Right cardiac atrium (tissue), 5 donors: ENCODE results near the gene GPSM3. TPM values are rescaled to one million over a fixed set of nuclear protein-coding genes. Genes with fewer than 3 reads are reported as not detected.
A peak's percentile ranks its signal among the peaks of the same experiment; 100 is the strongest.

ENCODE experiments used
- ATAC-seq, 2 donors: fragments of 200-7000 bp; cut with Tn5 transposase; one replicate each; pipeline versions ENCODE4 v1.8.0 to v1.9.1; 2020; ENCODE audit warnings: moderate library complexity in 2 of 2, mild to moderate bottlenecking in 1 of 2
- DNase-seq, 3 donors: peaks; one replicate each; pipeline ENCODE4 v3.0.0-alpha.2; 2020
- H3K27ac ChIP-seq: one replicate; pipeline ENCODE4 v1.5.1; 2013; ENCODE audit warnings: mild to moderate bottlenecking, low read length, control low read depth, moderate library complexity
- H3K27me3 ChIP-seq: one replicate; pipeline ENCODE4 v1.6.1; 2013; ENCODE audit not compliant: control insufficient read depth, insufficient read depth
- H3K4me1 ChIP-seq: one replicate; pipeline ENCODE4 v1.6.1; 2013; ENCODE audit warnings: low read length; ENCODE audit not compliant: control insufficient read depth, insufficient read depth
- H3K4me3 ChIP-seq: one replicate; pipeline ENCODE4 v1.5.1; 2013; ENCODE audit warnings: low read length, control low read depth
- H3K9me3 ChIP-seq: one replicate; pipeline ENCODE4 v1.6.1; 2013; ENCODE audit warnings: low read length; ENCODE audit not compliant: control insufficient read depth
- WGBS: extraction: QIAGEN DNeasy Blood & Tissue Kit; methylation state at CpG from one replicate; pipeline ENCODE4 v1.1.7; 2013; 5-methylcytosine and 5-hydroxymethylcytosine counted together
- intact Hi-C, 4 donors: fragments of 100-400 bp; cut with DNase I; formaldehyde crosslinking; loops; one replicate each; pipeline versions ENCODE4 v1.11.0 to v1.14.0; 2022 to 2023
- polyA plus RNA-seq: library from polyadenylated mRNA; stranded (reverse); fragments of 200-250 nt; gene quantifications from one replicate; pipeline ENCODE4 v1.2.3, GENCODE V29; 2013
- total RNA-seq, 4 donors: library from RNA; stranded (reverse); fragmentation: NEBNext Ultra II Directional; extraction: Animal tissue kit (Norgen Biotek cat#: 25700); gene quantifications; one replicate each; pipeline ENCODE4 v1.2.1, GENCODE V29; 2021
- donor health status: healthy with polysubstance abuse.
- donor health status: DM: no; HTN: yes; CAD: no.
- donor health status: DM: no; HTN: no; CAD: no.
- donor health status: DM: no; HTN: yes; CAD: no; lungs with severe emphysema.
- donor health status: DM: yes; HTN: yes; CAD: no.

GPSM3 gene
- total and polyA plus RNA-seq, 5 donors = 4.0 to 9.5 (median 7.5) TPM

- H3K4me3 ChIP-seq = no peak overlapping the region
- H3K27me3 ChIP-seq = no peaks in the 10 kb centered on the region
- H3K27ac ChIP-seq = no peak overlapping the region
- H3K4me1 ChIP-seq = no peaks in the 10 kb centered on the region
- 72% methylated on average over 11 of the region's 11 CpGs for WGBS
- peak in 1 of 2 donors; percentile 6 for ATAC-seq
- peak in 2 of 3 donors; percentile 35 to 60 for DNase-seq
- intact Hi-C loops = no loop called here
- H3K9me3 ChIP-seq = no peaks in the 10 kb centered on the region
Observed at GRCh38 chr6:32168807-32169591, 23.4 kb downstream of the GPSM3 start.

- no peak overlapping the region for H3K27ac ChIP-seq
- intact Hi-C loops = no loop called here
- no peaks in the 10 kb centered on the region for H3K27me3 ChIP-seq
- 66% methylated on average over 2 of the region's 2 CpGs for WGBS
- DNase-seq = peak in 1 of 3 donors; percentile 10
- H3K4me1 ChIP-seq = no peaks in the 10 kb centered on the region
- H3K9me3 ChIP-seq = no peaks in the 10 kb centered on the region
- ATAC-seq = no peak
- H3K4me3 ChIP-seq = no peak overlapping the region
Observed at GRCh38 chr6:32168350-32168749, 24.1 kb downstream of the GPSM3 start.

- peak in 1 of 3 donors; percentile 15 for DNase-seq
- H3K27ac ChIP-seq = no peak overlapping the region
Observed at GRCh38 chr6:32167761-32168262, 24.6 kb downstream of the GPSM3 start.

GRCh38 chr6:32167154-32167760 lies 25.2 kb downstream of the GPSM3 start:
- WGBS = 77% methylated on average over 32 of the region's 32 CpGs
- no peak overlapping the region for H3K27ac ChIP-seq

More at GRCh38 chr6:32167761-32168262, 24.6 kb downstream of the GPSM3 start:
- WGBS = 35% methylated on average over 6 of the region's 6 CpGs
- Histone ChIP-seq H3K9me3 (no peaks in the 10 kb centered on the region), H3K4me3 (no peak overlapping the region), H3K4me1 (no peaks in the 10 kb centered on the region), H3K27me3 (no peaks in the 10 kb centered on the region)
- peak in 1 of 2 donors; percentile 16 for ATAC-seq
- intact Hi-C loops = no loop called here

GRCh38 chr6:32166411-32167061 lies 25.9 kb downstream of the GPSM3 start:
- Histone ChIP-seq H3K4me1 (no peaks in the 10 kb centered on the region), H3K4me3 (no peak overlapping the region), H3K27ac (no peak overlapping the region), H3K27me3 (no peaks in the 10 kb centered on the region), H3K9me3 (no peaks in the 10 kb centered on the region)
- 79% methylated on average over 30 of the region's 30 CpGs for WGBS
- DNase-seq = peak in 2 of 3 donors; percentile 61 to 70
- intact Hi-C loops = no loop called here
- no peak for ATAC-seq

More at GRCh38 chr6:32167154-32167760, 25.2 kb downstream of the GPSM3 start:
- no peaks in the 10 kb centered on the region for H3K27me3 ChIP-seq
- intact Hi-C loops = no loop called here
- H3K4me1 ChIP-seq = no peaks in the 10 kb centered on the region
- no peak overlapping the region for H3K4me3 ChIP-seq
- no peaks in the 10 kb centered on the region for H3K9me3 ChIP-seq
- DNase-seq (peak in 2 of 3 donors; percentile 53 to 58), ATAC-seq (no peak)

GRCh38 chr6:32164295-32164694 lies 28.1 kb downstream of the GPSM3 start, which contains the start of gene EGFL8:
EGFL8 (plus strand) TSS chr6:32164595; CDS start chr6:32166166, 1,571 bp downstream.
- H3K4me1 ChIP-seq = no peaks in the 10 kb centered on the region

GRCh38 chr6:32163559-32164258 lies 28.7 kb downstream of the GPSM3 start:
- DNase-seq = peak in 1 of 3 donors; percentile 66
- no peaks in the 10 kb centered on the region for H3K4me1 ChIP-seq
- intact Hi-C loops = no loop called here
- H3K27me3 ChIP-seq = no peaks in the 10 kb centered on the region
- no peak overlapping the region for H3K4me3 ChIP-seq
- WGBS = 81% methylated on average over 7 of the region's 7 CpGs
- no peaks in the 10 kb centered on the region for H3K9me3 ChIP-seq
- peak; percentile 25 to 47 for ATAC-seq
- H3K27ac ChIP-seq = no peak overlapping the region

More at GRCh38 chr6:32164295-32164694, 28.1 kb downstream of the GPSM3 start, which contains the start of gene EGFL8:
- intact Hi-C loops = no loop called here
- Histone ChIP-seq H3K27ac (no peak within 1 kb of the TSS), H3K27me3 (no peaks in the 10 kb centered on the region), H3K9me3 (no peaks in the 10 kb centered on the region), H3K4me3 (no peak within 1 kb of the TSS)
- DNase-seq = no peak
- ATAC-seq = no peak

GRCh38 chr6:32158052-32158451 lies 34.4 kb downstream of the GPSM3 start:
- ATAC-seq (no peak), DNase-seq (no peak)
- no peak overlapping the region for H3K4me3 ChIP-seq
- no peaks in the 10 kb centered on the region for H3K9me3 ChIP-seq
- intact Hi-C loops = no loop called here
- peaks cover 5% of the 10 kb centered on the region for H3K4me1 ChIP-seq
- H3K27ac ChIP-seq = no peak overlapping the region
- H3K27me3 ChIP-seq = no peaks in the 10 kb centered on the region

- ATAC-seq (no peak), DNase-seq (no peak)
- no peaks in the 10 kb centered on the region for H3K9me3 ChIP-seq
- no peaks in the 10 kb centered on the region for H3K27me3 ChIP-seq
- no peak overlapping the region for H3K27ac ChIP-seq
- H3K4me3 ChIP-seq = no peak overlapping the region
- 89% methylated on average over 9 of the region's 9 CpGs for WGBS
- intact Hi-C loops = no loop called here
- peaks cover 5% of the 10 kb centered on the region for H3K4me1 ChIP-seq
Observed at GRCh38 chr6:32156891-32157290, 35.6 kb downstream of the GPSM3 start.

- no peaks in the 10 kb centered on the region for H3K9me3 ChIP-seq
- WGBS = 5% methylated on average over 34 of the region's 34 CpGs
- peak; percentile 52 to 60 for ATAC-seq
- DNase-seq = peak; percentile 48 to 82 (median 81)
- intact Hi-C loops = no loop called here
- H3K27ac ChIP-seq = peak overlapping the region; percentile 70
- H3K27me3 ChIP-seq = no peaks in the 10 kb centered on the region
- peak overlapping the region; percentile 60 for H3K4me3 ChIP-seq
- peaks cover 5% of the 10 kb centered on the region for H3K4me1 ChIP-seq
Observed at GRCh38 chr6:32154514-32155161, 37.8 kb downstream of the GPSM3 start.
